ENCODE measurements around the gene C2orf92.
A peak's percentile ranks its signal among the peaks of the same experiment; 100 is the strongest.
"Not testable (repeated sequence)": the region's sequence is repeated elsewhere in the genome, so short reads cannot be mapped to it uniquely, and the experiment has no call there.

Gene C2orf92

DNA sequence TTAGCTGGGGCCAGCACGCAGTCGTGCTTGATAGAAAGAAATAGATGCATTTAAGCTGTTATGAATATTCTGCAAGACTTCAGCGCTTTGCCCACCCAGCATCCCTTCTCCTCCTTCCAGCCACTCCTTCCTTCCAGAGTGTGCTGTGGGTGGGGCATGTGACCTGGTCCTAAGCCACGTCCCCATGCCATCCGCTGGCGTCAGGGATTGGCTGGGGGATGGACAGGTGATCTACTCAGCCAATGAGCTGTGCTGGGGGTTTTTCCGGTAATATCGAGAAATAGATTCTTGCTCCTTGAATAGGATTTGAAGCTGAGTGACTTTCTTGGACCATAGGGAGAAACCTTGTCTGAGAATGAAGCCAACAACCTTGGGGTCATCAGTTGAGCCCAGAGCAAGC, 39.1 kb downstream of the C2orf92 start:
- Mint-ChIP-seq H3K27ac (no peak overlapping the region), H3K4me3 (no peak overlapping the region), H3K36me3 (ENCODE audit: low read depth) (peaks cover 4% of the 10 kb centered on the region), H3K4me1 (peaks cover 38% of the 10 kb centered on the region), H3K9me3 (no peaks in the 10 kb centered on the region), H3K27me3 (peaks cover 2% of the 10 kb centered on the region)
- ATAC-seq (no peak), DNase-seq (no peak)

GRCh38 chr2:97711394-97711711, 41.8 kb downstream of the C2orf92 start:
- ATAC-seq (no peak), DNase-seq (no peak)
- Mint-ChIP-seq H3K36me3 (ENCODE audit: low read depth) (peaks cover 27% of the 10 kb centered on the region), H3K27ac (peak overlapping the region; percentile 100), H3K4me3 (peak overlapping the region; percentile 97), H3K27me3 (peaks cover 2% of the 10 kb centered on the region), H3K4me1 (peaks cover 59% of the 10 kb centered on the region), H3K9me3 (no peaks in the 10 kb centered on the region)

GRCh38 chr2:97712175-97712574, 42.7 kb downstream of the C2orf92 start:
- H3K27me3 Mint-ChIP-seq, DNase-seq, ATAC-seq, H3K9me3 Mint-ChIP-seq: not testable (repeated sequence)
- peaks cover 34% of the 10 kb centered on the region for H3K36me3 Mint-ChIP-seq (ENCODE audit: low read depth)
- peak overlapping the region; percentile 100 for H3K27ac Mint-ChIP-seq
- peak overlapping the region; percentile 97 for H3K4me3 Mint-ChIP-seq
- H3K4me1 Mint-ChIP-seq, result peaks cover 66% of the 10 kb centered on the region

- peaks cover 71% of the 10 kb centered on the region for H3K4me1 Mint-ChIP-seq
- peak overlapping the region; percentile 100 for H3K27ac Mint-ChIP-seq
- DNase-seq (peak; percentile 71), ATAC-seq (peak; percentile 71)
- H3K9me3 Mint-ChIP-seq, result no peaks in the 10 kb centered on the region
- peaks cover 38% of the 10 kb centered on the region for H3K36me3 Mint-ChIP-seq (ENCODE audit: low read depth)
- peaks cover 2% of the 10 kb centered on the region for H3K27me3 Mint-ChIP-seq
- peak overlapping the region; percentile 97 for H3K4me3 Mint-ChIP-seq
Measured at GRCh38 chr2:97712693-97713295, 43.3 kb downstream of the C2orf92 start.

GRCh38 chr2:97713296-97714083, 44.0 kb downstream of the C2orf92 start, which contains the start of gene ZAP70:
Gene ZAP70, plus strand, starts transcription at chr2:97713576. Its CDS starts 10,461 bp downstream, at chr2:97724037.
- ATAC-seq (peak; percentile 47), DNase-seq (peak; percentile 61)
- H3K27me3 Mint-ChIP-seq, result peaks cover 2% of the 10 kb centered on the region
- peak within 1 kb of the TSS; percentile 100 for H3K27ac Mint-ChIP-seq
- H3K4me3 Mint-ChIP-seq, result peak within 1 kb of the TSS; percentile 97
- peaks cover 41% of the 10 kb centered on the region for H3K36me3 Mint-ChIP-seq (ENCODE audit: low read depth)
- H3K4me1 Mint-ChIP-seq, result peaks cover 78% of the 10 kb centered on the region
- H3K9me3 Mint-ChIP-seq, result no peaks in the 10 kb centered on the region

DNA sequence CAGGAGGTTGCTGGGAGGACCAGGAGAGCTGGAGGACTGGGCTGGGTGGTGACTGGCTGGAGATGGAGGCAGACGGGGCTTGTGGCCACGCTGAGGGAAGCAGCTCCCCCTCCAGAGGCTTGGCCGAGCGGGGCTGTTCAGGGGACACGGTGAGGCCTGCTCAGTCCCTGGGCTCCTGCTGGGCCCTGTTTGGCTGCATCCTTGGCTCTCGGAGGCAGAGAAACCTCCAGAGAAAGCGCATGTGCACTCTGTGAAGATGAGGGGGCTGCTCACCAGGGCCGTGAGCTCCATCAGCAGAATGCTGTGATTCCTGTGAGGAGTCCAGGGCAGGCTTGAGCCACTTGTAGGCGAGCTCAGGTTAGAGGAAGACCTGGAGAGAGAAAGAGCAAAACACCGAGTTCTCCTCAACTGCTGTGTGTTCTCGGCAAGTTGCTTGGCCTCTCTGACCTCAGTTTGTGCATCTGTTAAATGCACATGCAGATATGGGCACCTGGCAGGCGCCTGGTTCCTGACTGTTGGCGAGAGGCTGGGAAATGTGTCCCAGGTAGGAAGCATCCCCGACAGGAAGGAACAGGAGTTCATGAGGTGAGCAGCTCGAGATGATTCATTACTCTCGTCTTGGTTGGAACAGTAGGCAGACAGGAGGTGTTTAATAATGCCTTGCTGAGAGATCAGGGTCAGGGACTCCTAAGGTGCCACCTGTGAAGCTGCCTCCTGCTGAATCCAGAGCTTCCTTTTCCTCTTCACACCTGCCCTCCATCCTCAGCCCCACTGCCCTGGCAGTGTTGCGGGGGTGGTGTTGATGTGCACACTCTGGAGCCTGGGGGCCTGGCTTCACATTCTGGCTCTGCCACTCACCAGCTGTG, 44.8 kb downstream of the C2orf92 start:
- H3K27ac Mint-ChIP-seq, result peak overlapping the region; percentile 100
- no peak for ATAC-seq
- peak overlapping the region; percentile 97 for H3K4me3 Mint-ChIP-seq
- H3K4me1 Mint-ChIP-seq, result peaks cover 86% of the 10 kb centered on the region
- H3K36me3 Mint-ChIP-seq (ENCODE audit: low read depth), result peaks cover 49% of the 10 kb centered on the region
- H3K9me3 Mint-ChIP-seq, result no peaks in the 10 kb centered on the region
- peaks cover 2% of the 10 kb centered on the region for H3K27me3 Mint-ChIP-seq
- peak; percentile 40 for DNase-seq

- Mint-ChIP-seq H3K36me3 (ENCODE audit: low read depth) (peaks cover 56% of the 10 kb centered on the region), H3K4me3 (peak overlapping the region; percentile 97), H3K27me3 (peaks cover 2% of the 10 kb centered on the region), H3K9me3 (no peaks in the 10 kb centered on the region), H3K27ac (peak overlapping the region; percentile 100), H3K4me1 (peaks cover 89% of the 10 kb centered on the region)
- DNase-seq (no peak), ATAC-seq (no peak)
Measured at GRCh38 chr2:97714950-97715652, 45.6 kb downstream of the C2orf92 start.

DNA sequence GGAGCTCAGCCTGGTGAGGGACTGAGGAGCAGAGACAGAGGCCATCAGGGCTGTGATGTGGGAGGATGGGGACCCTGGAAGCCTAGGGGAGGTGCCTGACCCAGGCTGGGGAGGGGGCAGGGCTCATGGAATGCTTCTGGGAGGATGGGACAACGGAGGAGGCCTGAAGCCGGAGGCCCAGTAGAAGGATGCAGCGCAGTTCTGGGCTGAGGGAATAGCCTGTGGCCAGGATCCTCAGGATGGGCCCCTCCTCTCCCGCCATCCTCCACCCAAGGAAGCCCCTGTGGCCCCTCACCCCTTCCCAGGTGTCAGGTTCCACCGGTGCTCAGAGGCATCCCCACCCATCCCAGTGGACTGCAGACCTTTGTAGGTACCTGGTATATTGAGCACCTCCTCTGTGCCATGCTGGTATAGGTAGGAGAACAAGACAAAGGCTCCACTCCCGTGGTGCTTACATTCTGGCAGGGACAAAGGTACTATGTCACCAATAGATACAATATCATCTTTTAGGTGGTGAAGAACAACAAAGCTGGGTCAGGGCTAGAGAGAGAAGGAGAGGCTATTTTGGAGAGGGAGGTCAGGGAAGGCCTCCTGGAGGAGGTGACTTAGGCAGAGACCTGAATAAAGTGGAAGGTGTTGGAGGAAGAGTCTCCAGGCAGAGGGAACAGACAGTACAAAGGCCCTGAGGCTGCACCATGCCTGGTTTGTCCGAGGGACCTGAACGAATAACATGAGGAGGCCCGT, 46.6 kb downstream of the C2orf92 start:
- Mint-ChIP-seq H3K36me3 (ENCODE audit: low read depth) (peaks cover 65% of the 10 kb centered on the region), H3K9me3 (no peaks in the 10 kb centered on the region), H3K4me1 (peaks cover 91% of the 10 kb centered on the region), H3K4me3 (peak overlapping the region; percentile 97), H3K27me3 (peaks cover 2% of the 10 kb centered on the region), H3K27ac (peak overlapping the region; percentile 100)
- no peak for DNase-seq
- ATAC-seq, result no peak

GRCh38 chr2:97716695-97717612, 47.4 kb downstream of the C2orf92 start:
- H3K4me3 Mint-ChIP-seq, result peak overlapping the region; percentile 97

DNA sequence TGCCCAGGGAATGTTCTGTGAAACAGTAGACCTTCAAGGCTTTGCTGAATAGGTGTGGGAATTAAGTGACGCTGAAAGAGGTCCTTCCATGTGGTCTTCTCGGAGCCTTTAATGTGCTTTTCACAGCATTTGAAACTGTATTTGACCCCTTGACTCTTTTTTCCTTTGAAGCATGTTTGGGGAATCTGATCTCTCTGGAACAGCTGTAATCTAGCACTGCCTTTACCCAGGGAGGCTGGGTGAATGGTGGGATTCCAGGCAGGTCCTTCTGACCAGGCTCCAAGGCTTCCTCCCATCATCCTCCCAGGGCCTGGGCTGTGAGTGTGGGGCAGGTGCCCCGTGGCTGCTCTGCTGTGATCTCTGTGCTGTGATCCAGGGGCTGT, 48.1 kb downstream of the C2orf92 start:
- peaks cover 2% of the 10 kb centered on the region for H3K27me3 Mint-ChIP-seq
- peak overlapping the region; percentile 97 for H3K4me3 Mint-ChIP-seq
- DNase-seq (no peak), ATAC-seq (no peak)
- H3K4me1 Mint-ChIP-seq, result peaks cover 91% of the 10 kb centered on the region
- H3K27ac Mint-ChIP-seq, result peak overlapping the region; percentile 100
- H3K36me3 Mint-ChIP-seq (ENCODE audit: low read depth), result peaks cover 74% of the 10 kb centered on the region
- no peaks in the 10 kb centered on the region for H3K9me3 Mint-ChIP-seq

More at GRCh38 chr2:97716695-97717612, 47.4 kb downstream of the C2orf92 start:
- H3K36me3 Mint-ChIP-seq (ENCODE audit: low read depth), result peaks cover 69% of the 10 kb centered on the region
- H3K27ac Mint-ChIP-seq, result peak overlapping the region; percentile 100
- peaks cover 2% of the 10 kb centered on the region for H3K27me3 Mint-ChIP-seq
- DNase-seq (peak; percentile 45), ATAC-seq (no peak)
- H3K4me1 Mint-ChIP-seq, result peaks cover 91% of the 10 kb centered on the region
- H3K9me3 Mint-ChIP-seq, result no peaks in the 10 kb centered on the region

DNA sequence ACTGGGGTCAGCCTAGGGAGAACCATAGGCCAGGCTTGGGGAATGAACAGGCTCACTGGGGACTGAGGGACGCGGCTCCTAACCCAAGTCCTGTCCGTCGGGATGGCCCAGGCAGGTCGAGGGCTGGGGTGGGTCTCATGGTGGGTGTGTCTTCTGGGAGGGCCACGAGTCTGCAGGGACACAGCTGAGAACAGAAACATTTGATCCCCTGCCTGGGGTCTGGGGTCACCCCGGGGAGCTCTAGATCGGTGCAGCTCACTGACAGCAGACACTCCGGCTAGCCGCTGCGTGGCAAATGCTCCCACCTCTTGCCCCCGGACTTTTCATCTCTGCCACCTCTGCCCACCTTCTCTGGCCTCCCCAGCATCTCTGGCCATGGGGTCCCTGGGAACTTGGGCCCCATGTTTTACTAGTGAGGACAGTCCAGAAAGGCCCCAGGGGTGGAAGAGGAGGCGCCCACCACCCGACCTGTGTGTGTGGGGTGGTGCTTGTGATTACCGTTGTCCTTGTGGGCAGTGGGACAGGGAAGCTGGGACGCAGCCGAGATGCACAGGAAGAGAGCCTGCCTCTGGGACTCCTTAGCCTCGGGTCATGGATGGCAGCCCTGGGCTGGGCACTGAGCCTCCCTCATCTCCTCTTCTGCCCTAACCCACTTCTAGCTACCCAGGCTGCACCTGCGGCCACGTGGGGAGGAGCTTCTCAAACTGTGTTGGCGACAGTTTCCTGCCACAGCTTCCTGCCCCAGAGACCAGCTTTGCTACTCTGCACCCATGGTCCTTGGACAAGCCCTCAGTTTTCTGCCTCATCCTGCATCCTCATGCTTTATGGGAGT, 48.8 kb downstream of the C2orf92 start:
- Mint-ChIP-seq H3K27me3 (peaks cover under 1% of the 10 kb centered on the region), H3K36me3 (ENCODE audit: low read depth) (peaks cover 75% of the 10 kb centered on the region), H3K9me3 (no peaks in the 10 kb centered on the region), H3K4me1 (peaks cover 88% of the 10 kb centered on the region), H3K4me3 (peak overlapping the region; percentile 97), H3K27ac (peak overlapping the region; percentile 100)
- peak; percentile 75 for DNase-seq
- peak; percentile 62 for ATAC-seq

DNA sequence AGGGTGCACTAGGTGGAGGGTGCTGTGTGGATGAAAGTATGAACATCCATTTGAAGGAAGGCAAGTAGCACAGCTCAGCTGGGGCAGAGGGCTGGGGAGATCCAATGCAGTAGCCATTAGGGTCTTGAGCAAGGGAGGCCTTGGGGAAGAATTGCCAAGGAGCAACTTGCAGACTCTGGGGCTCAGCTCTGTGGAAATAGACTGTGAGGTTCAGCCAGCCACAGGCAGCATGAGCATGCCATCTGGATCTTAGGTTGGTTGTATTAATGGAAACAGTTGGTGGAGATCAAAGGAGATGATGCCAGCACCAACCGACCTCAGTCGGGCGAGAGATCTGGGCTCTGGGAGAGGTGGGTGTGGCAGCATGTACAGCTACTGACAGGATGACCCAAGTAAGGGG, 49.4 kb downstream of the C2orf92 start:
- Mint-ChIP-seq H3K36me3 (ENCODE audit: low read depth) (peaks cover 74% of the 10 kb centered on the region), H3K27me3 (no peaks in the 10 kb centered on the region), H3K4me1 (peaks cover 87% of the 10 kb centered on the region), H3K9me3 (no peaks in the 10 kb centered on the region), H3K27ac (peak overlapping the region; percentile 100), H3K4me3 (peak overlapping the region; percentile 97)
- DNase-seq (peak; percentile 35), ATAC-seq (peak; percentile 22)
